Glutamatergic neuron (in vitro differentiated cells): ENCODE data around the gene PARVB. TPM values are rescaled to one million over a fixed set of nuclear protein-coding genes. Genes with fewer than 3 reads are reported as not detected.

Experiments
- DNase-seq: peaks from one replicate; pipeline ENCODE4 v3.0.0; 2022
- H3K27ac Mint-ChIP-seq: one replicate; pipeline ENCODE4 v1.8.0; 2020; ENCODE audit warnings: mild to moderate bottlenecking, mixed read lengths, inconsistent platforms; ENCODE audit not compliant: unreplicated experiment
- H3K27me3 Mint-ChIP-seq: one replicate; pipeline ENCODE4 v1.8.0; 2020; ENCODE audit warnings: mild to moderate bottlenecking, moderate library complexity, mixed read lengths, inconsistent platforms; ENCODE audit not compliant: unreplicated experiment
- H3K36me3 Mint-ChIP-seq: one replicate; pipeline ENCODE4 v1.8.0; 2020; ENCODE audit warnings: mild to moderate bottlenecking, mixed read lengths, inconsistent platforms; ENCODE audit not compliant: unreplicated experiment
- H3K4me1 Mint-ChIP-seq: one replicate; pipeline ENCODE4 v1.8.0; 2020; ENCODE audit warnings: mild to moderate bottlenecking, low read depth, mixed read lengths, inconsistent platforms; ENCODE audit not compliant: unreplicated experiment
- H3K4me3 Mint-ChIP-seq: one replicate; pipeline ENCODE4 v1.8.0; 2020; ENCODE audit warnings: mild to moderate bottlenecking, mixed read lengths, inconsistent platforms; ENCODE audit not compliant: unreplicated experiment
- H3K9me3 Mint-ChIP-seq: one replicate; pipeline ENCODE4 v1.8.0; 2020; ENCODE audit warnings: mild to moderate bottlenecking, moderate library complexity, mixed read lengths, inconsistent platforms; ENCODE audit not compliant: unreplicated experiment
- total RNA-seq: library from RNA; stranded (reverse); fragmentation: NEBNext Ultra II Directional; extraction: Animal tissue kit (Norgen Biotek cat#: 25700); gene quantifications from one replicate; pipeline ENCODE4 v1.2.1, GENCODE V29; 2021; ENCODE audit not compliant: unreplicated experiment
- TF ChIP-seq, protein P1 (sequence below): fragments of 200-600 bp; sonication (generic); IDR thresholded peaks from one replicate; pipeline ENCODE4 v1.5.0; 2021; ENCODE audit not compliant: partially characterized antibody, unreplicated experiment

PARVB gene
- total RNA-seq, 1 donor from 2014 or later, result 7.7 TPM

DNA sequence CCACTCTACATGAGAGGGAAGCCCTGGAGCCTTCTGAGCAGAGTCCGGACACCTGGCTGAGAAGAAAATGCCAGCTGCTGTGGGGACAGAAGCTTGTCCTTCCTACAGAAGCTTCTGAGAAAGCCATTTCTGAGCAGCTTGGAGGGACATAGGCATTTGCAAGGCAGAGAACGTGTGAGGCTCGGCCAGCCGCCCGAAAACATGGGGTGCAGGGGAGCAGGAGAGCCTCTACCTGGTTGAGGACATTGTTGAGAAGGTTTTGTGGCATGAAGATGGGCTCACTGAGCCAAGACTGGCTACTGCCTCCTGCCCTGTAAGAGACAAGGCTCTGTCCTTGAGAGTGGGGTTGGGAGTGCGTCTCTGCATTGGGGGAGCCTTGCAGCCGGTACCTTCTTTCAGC, 43.5 kb upstream of the PARVB start:
- no peak for DNase-seq
- no peaks in the 10 kb centered on the region for H3K4me1 Mint-ChIP-seq
- peaks cover 11% of the 10 kb centered on the region for H3K36me3 Mint-ChIP-seq
- no peak overlapping the region for H3K27ac Mint-ChIP-seq
- peaks cover 4% of the 10 kb centered on the region for H3K9me3 Mint-ChIP-seq
- TF ChIP-seq, protein P1, sequence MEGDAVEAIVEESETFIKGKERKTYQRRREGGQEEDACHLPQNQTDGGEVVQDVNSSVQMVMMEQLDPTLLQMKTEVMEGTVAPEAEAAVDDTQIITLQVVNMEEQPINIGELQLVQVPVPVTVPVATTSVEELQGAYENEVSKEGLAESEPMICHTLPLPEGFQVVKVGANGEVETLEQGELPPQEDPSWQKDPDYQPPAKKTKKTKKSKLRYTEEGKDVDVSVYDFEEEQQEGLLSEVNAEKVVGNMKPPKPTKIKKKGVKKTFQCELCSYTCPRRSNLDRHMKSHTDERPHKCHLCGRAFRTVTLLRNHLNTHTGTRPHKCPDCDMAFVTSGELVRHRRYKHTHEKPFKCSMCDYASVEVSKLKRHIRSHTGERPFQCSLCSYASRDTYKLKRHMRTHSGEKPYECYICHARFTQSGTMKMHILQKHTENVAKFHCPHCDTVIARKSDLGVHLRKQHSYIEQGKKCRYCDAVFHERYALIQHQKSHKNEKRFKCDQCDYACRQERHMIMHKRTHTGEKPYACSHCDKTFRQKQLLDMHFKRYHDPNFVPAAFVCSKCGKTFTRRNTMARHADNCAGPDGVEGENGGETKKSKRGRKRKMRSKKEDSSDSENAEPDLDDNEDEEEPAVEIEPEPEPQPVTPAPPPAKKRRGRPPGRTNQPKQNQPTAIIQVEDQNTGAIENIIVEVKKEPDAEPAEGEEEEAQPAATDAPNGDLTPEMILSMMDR, result no peak
- peaks cover 2% of the 10 kb centered on the region for H3K27me3 Mint-ChIP-seq
- no peak overlapping the region for H3K4me3 Mint-ChIP-seq

DNA sequence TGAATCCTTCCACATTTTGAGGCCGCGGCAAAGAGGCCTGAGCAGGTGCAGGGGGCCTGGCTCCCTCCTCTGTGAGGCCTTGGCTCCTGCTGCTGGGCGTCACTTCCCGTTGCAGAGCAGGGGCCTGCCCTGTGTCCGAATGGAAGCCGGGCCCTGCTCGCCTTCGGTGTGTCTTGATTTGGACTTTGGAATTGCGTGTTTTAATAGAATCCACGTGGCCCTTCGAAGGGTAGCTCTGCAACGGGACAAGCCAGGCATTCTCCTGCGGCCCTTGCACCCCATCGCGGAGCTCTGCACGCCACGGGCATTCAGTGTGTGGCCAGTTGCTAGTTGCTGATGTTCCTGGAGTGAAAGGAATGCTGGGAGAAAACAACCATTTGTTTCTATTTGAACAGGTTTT, 43.1 kb upstream of the PARVB start:
- H3K36me3 Mint-ChIP-seq, result peaks cover 11% of the 10 kb centered on the region
- H3K27me3 Mint-ChIP-seq, result peaks cover 2% of the 10 kb centered on the region
- no peak overlapping the region for H3K27ac Mint-ChIP-seq
- TF ChIP-seq, protein P1, result no peak
- no peak overlapping the region for H3K4me3 Mint-ChIP-seq
- DNase-seq, result no peak
- peaks cover 4% of the 10 kb centered on the region for H3K9me3 Mint-ChIP-seq
- H3K4me1 Mint-ChIP-seq, result no peaks in the 10 kb centered on the region

DNA sequence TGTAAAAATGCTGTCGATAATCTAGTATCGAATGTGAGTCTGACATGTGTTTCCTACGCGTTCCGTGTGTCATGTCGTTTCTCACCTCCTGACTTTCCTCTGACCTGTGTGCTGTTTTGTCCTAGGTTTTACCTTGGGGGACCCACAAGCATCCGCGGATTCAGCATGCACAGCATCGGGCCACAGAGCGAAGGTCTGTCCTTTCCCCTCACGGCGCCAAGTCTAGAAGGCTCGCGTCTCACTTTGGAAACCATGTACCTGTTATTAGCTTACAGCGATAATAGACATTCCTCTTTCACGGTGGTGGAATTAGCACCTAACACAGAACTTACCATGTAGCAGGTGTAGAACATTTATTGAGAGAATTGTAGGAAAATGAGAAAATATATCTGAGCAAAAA, 40.3 kb upstream of the PARVB start:
- Mint-ChIP-seq H3K27ac (no peak overlapping the region), H3K27me3 (peaks cover 2% of the 10 kb centered on the region), H3K4me3 (no peak overlapping the region), H3K36me3 (peaks cover 11% of the 10 kb centered on the region), H3K4me1 (no peaks in the 10 kb centered on the region), H3K9me3 (peaks cover 3% of the 10 kb centered on the region)
- DNase-seq, result no peak
- TF ChIP-seq, protein P1, result no peak

DNA sequence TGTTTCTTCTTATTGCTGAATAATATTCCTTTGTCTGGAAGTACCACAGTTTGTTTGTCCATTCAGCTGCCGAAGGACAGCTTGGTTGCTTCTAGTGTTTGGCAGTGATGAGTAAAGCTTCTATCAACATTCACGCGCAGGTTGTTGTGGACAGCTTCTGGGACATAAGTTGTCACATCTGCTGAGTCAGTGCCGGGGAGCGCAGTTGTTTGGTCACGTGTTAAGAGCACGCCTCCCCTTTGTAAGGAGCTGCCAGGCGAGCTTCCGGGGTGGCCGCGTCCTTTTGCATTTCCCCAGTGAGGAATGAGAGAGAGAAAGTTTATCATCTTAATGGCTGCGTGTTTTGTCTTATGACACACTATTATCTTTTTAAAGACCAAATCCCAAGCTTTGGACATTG, 38.6 kb upstream of the PARVB start:
- Mint-ChIP-seq H3K4me1 (no peaks in the 10 kb centered on the region), H3K36me3 (no peaks in the 10 kb centered on the region), H3K9me3 (no peaks in the 10 kb centered on the region), H3K27me3 (peaks cover 3% of the 10 kb centered on the region), H3K27ac (no peak overlapping the region), H3K4me3 (no peak overlapping the region)
- TF ChIP-seq, protein P1, result no peak
- no peak for DNase-seq

DNA sequence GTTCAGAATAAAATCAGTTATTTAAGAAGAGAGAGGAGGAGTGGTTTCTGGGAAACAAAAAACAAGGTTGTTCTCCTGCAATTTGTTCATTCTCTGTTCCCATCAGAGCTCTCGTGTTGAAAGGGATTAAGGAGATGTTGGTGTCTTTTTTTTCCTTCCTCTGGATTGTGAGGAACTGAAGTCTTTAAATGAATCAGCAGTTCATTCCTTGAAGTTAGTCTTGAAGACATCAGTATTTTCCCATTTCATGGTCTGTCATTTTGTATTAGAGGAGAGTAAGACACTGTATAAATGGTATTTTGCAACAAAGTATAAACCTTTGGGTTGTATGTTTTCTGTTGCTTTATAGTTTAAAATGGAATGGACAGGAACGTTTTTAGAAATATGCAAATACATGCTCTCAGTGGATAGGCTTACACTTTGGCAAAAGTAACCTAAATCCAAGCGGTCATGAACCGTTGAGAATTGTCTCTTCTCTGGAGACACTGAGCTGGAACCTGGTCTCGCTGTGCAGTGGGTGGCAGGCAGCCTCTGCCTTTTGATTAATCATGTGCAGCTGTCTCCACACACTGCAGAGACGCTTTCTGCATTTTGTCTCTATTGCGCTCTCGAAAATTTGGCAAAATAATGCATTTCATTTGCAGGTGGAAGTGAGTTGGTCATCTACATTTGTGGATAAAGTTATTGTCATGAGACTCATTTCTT, 35.8 kb upstream of the PARVB start:
- TF ChIP-seq, protein P1, result no peak
- Mint-ChIP-seq H3K4me3 (no peak overlapping the region), H3K9me3 (no peaks in the 10 kb centered on the region), H3K36me3 (no peaks in the 10 kb centered on the region), H3K27ac (no peak overlapping the region), H3K4me1 (peaks cover 10% of the 10 kb centered on the region), H3K27me3 (peaks cover 3% of the 10 kb centered on the region)
- no peak for DNase-seq
